H9 (cell line): ENCODE measurements around the gene ZSCAN5A. TPM values are rescaled to one million over a fixed set of nuclear protein-coding genes. Genes with fewer than 3 reads are reported as not detected.

Experiments used
- DNase-seq: peaks from one replicate; pipeline ENCODE4 v3.0.0-alpha.2; 2017
- H2AFZ ChIP-seq: one replicate; pipeline ENCODE4 v1.6.1; 2013; ENCODE audit warnings: mild to moderate bottlenecking, low read length, control low read depth, moderate library complexity
- H2AK5ac ChIP-seq: 2 replicates; pipeline ENCODE4 v1.6.1; 2013; ENCODE audit warnings: low read length, control low read depth, mixed read lengths; ENCODE audit not compliant: insufficient read length
- H2BK120ac ChIP-seq: one replicate; pipeline ENCODE4 v1.6.1; 2013; ENCODE audit warnings: low read depth, mild to moderate bottlenecking, low read length, control low read depth, inconsistent platforms; ENCODE audit not compliant: poor library complexity, severe bottlenecking
- H2BK12ac ChIP-seq: 2 replicates; pipeline ENCODE4 v1.6.1; 2013; ENCODE audit warnings: low read length, control low read depth, mixed read lengths, low read depth; ENCODE audit not compliant: insufficient read length
- H2BK15ac ChIP-seq: 2 replicates; pipeline ENCODE4 v1.6.1; 2013; ENCODE audit warnings: low read depth, low read length, control low read depth
- H2BK20ac ChIP-seq: one replicate; pipeline ENCODE4 v1.6.1; 2013; ENCODE audit warnings: low read depth, mild to moderate bottlenecking, low read length, control low read depth, inconsistent platforms; ENCODE audit not compliant: poor library complexity, severe bottlenecking
- H2BK5ac ChIP-seq: 2 replicates; pipeline ENCODE4 v1.6.1; 2013; ENCODE audit warnings: low read length, control low read depth, mixed read lengths; ENCODE audit not compliant: insufficient read length
- H3K14ac ChIP-seq: 2 replicates; pipeline ENCODE4 v1.6.1; 2013; ENCODE audit warnings: low read length, control low read depth; ENCODE audit not compliant: insufficient read depth
- H3K18ac ChIP-seq: 2 replicates; pipeline ENCODE4 v1.6.1; 2013; ENCODE audit warnings: low read depth, mild to moderate bottlenecking, mixed read lengths, low read length, control low read depth; ENCODE audit not compliant: insufficient read length
- H3K23ac ChIP-seq: 2 replicates; pipeline ENCODE4 v1.6.1; 2013; ENCODE audit warnings: low read length, control low read depth, mixed read lengths, low read depth; ENCODE audit not compliant: insufficient read length
- H3K23me2 ChIP-seq: 2 replicates; pipeline ENCODE4 v1.6.1; 2013; ENCODE audit warnings: low read depth, mild to moderate bottlenecking, mixed read lengths, low read length, control low read depth; ENCODE audit not compliant: insufficient read length, poor library complexity, severe bottlenecking
- H3K27ac ChIP-seq: 2 replicates; pipeline ENCODE4 v1.5.1; 2013; ENCODE audit warnings: low read length, control low read depth, mixed read lengths, low read depth; ENCODE audit not compliant: insufficient read length
- H3K27me3 ChIP-seq: 2 replicates; pipeline ENCODE4 v1.6.1; 2013; ENCODE audit warnings: low read length, control low read depth, inconsistent platforms; ENCODE audit not compliant: insufficient read depth
- H3K4ac ChIP-seq: 2 replicates; pipeline ENCODE4 v1.6.1; 2013; ENCODE audit warnings: low read depth, mild to moderate bottlenecking, control low read depth, inconsistent platforms, low read length, moderate library complexity
- H3K4me1 ChIP-seq: 2 replicates; pipeline ENCODE4 v1.6.1; 2013; ENCODE audit warnings: low read length, control low read depth, inconsistent platforms; ENCODE audit not compliant: insufficient read depth
- H3K4me2 ChIP-seq: 2 replicates; pipeline ENCODE4 v1.6.1; 2013; ENCODE audit warnings: low read length, control low read depth, mixed read lengths; ENCODE audit not compliant: insufficient read length, insufficient read depth
- H3K56ac ChIP-seq: 2 replicates; pipeline ENCODE4 v1.6.1; 2013; ENCODE audit warnings: low read depth, mild to moderate bottlenecking, mixed read lengths, low read length, control low read depth; ENCODE audit not compliant: insufficient read length
- H3K79me1 ChIP-seq: 2 replicates; pipeline ENCODE4 v1.6.1; 2013; ENCODE audit warnings: low read depth, mild to moderate bottlenecking, moderate library complexity, low read length, control low read depth, inconsistent platforms; ENCODE audit not compliant: insufficient read depth, poor library complexity, severe bottlenecking
- H3K79me2 ChIP-seq: 2 replicates; pipeline ENCODE4 v1.6.1; 2013; ENCODE audit warnings: low read length, control low read depth, inconsistent platforms; ENCODE audit not compliant: insufficient read depth
- H3K9ac ChIP-seq: 2 replicates; pipeline ENCODE4 v1.6.1; 2013; ENCODE audit warnings: low read length, control low read depth, mixed read lengths; ENCODE audit not compliant: insufficient read length; ENCODE audit errors: extremely low read depth
- H3K9me3 ChIP-seq: one replicate; pipeline ENCODE4 v1.6.1; 2013; ENCODE audit warnings: low read depth, low read length, inconsistent platforms; ENCODE audit not compliant: control insufficient read depth
- H3T11ph ChIP-seq: one replicate; pipeline ENCODE4 v1.6.1; 2013; ENCODE audit warnings: mild to moderate bottlenecking, low read length, control low read depth, inconsistent platforms
- H4K20me1 ChIP-seq: one replicate; pipeline ENCODE4 v1.6.1; 2013; ENCODE audit not compliant: control insufficient read depth, insufficient read length, insufficient read depth
- H4K5ac ChIP-seq: 2 replicates; pipeline ENCODE4 v1.6.1; 2013; ENCODE audit warnings: low read depth, mild to moderate bottlenecking, mixed read lengths, low read length, control low read depth; ENCODE audit not compliant: insufficient read length
- H4K8ac ChIP-seq: replicated peaks from 2 replicates; pipeline ENCODE4 v1.6.1; 2013; ENCODE audit warnings: low read length, control low read depth, mixed read lengths, low read depth; ENCODE audit not compliant: insufficient read length
- H4K91ac ChIP-seq: 2 replicates; pipeline ENCODE4 v1.6.1; 2013; ENCODE audit warnings: low read depth, mild to moderate bottlenecking, moderate library complexity, mixed read lengths, low read length, control low read depth; ENCODE audit not compliant: insufficient read length
- H3K27ac Mint-ChIP-seq, 3 experiments: 2 replicates in 2 of 3; 3 replicates in 1 of 3; pipeline ENCODE4 v1.8.0; 2020 to 2021; ENCODE audit warnings: mixed read lengths in 3 of 3, mild to moderate bottlenecking in 1 of 3, moderate library complexity in 1 of 3
- H3K27me3 Mint-ChIP-seq: 2 replicates; pipeline ENCODE4 v1.8.0; 2021; ENCODE audit warnings: low read depth, mild to moderate bottlenecking, moderate library complexity, mixed read lengths
- H3K36me3 Mint-ChIP-seq, 3 experiments: 2 replicates in 2 of 3; 3 replicates in 1 of 3; pipeline ENCODE4 v1.8.0; 2020 to 2021; ENCODE audit warnings: low read depth in 3 of 3, mixed read lengths in 3 of 3; ENCODE audit not compliant: insufficient read depth in 1 of 3
- H3K4me1 Mint-ChIP-seq, 2 experiments: 2 replicates each; pipeline ENCODE4 v1.8.0; 2020; ENCODE audit warnings: mixed read lengths in 2 of 2
- H3K4me3 Mint-ChIP-seq, 2 experiments: 2 replicates in 1 of 2; 3 replicates in 1 of 2; pipeline ENCODE4 v1.8.0; 2020 to 2021; ENCODE audit warnings: mild to moderate bottlenecking in 2 of 2, mixed read lengths in 2 of 2, moderate library complexity in 1 of 2
- H3K9me3 Mint-ChIP-seq, 2 experiments: 2 replicates in 1 of 2; 3 replicates in 1 of 2; pipeline ENCODE4 v1.8.0; 2020; ENCODE audit warnings: mild to moderate bottlenecking in 2 of 2, mixed read lengths in 2 of 2, moderate library complexity in 1 of 2
- CTCF ChIP-seq: fragments of 200-600 bp; sonication (generic); conservative IDR thresholded peaks from 3 replicates; pipeline ENCODE4 v1.8.0; 2021; ENCODE audit warnings: antibody characterized with exemption, mild to moderate bottlenecking
- WGBS: extraction: QIAGEN DNeasy Blood & Tissue Kit; methylation state at CpG from one replicate; pipeline ENCODE4 v1.1.7; 2013; ENCODE audit warnings: missing lambda C conversion rate, low lambda C conversion rate, mixed read lengths; ENCODE audit not compliant: insufficient read length; ENCODE audit errors: extremely low coverage; 5-methylcytosine and 5-hydroxymethylcytosine counted together
- total RNA-seq: library from RNA; stranded (reverse); gene quantifications from 2 replicates; pipeline ENCODE4 v1.2.1, GENCODE V29; 2021

ZSCAN5A gene
- total RNA-seq, 1 experiment from 2014 or later, result 12.5 TPM

- Mint-ChIP-seq H3K27me3 (peaks cover 12% of the 10 kb centered on the region), H3K9me3 (peaks cover 0 to 54% of the 10 kb centered on the region in 2 experiments; a peak in 2 of 5 replicates), H3K4me1 (no peaks in the 10 kb centered on the region), H3K27ac (no peak overlapping the region), H3K4me3 (no peak overlapping the region), H3K36me3 (no peaks in the 10 kb centered on the region)
- Histone ChIP-seq H3K23ac (no peak overlapping the region), H3T11ph (no peak overlapping the region), H3K79me1 (no peaks in the 10 kb centered on the region), H3K9me3 (no peaks in the 10 kb centered on the region), H3K18ac (no peak overlapping the region), H3K27me3 (no peaks in the 10 kb centered on the region), H2BK20ac (no peak overlapping the region), H3K4me2 (no peak overlapping the region), H3K79me2 (no peaks in the 10 kb centered on the region), H2BK120ac (no peak overlapping the region), H2AK5ac (no peak overlapping the region), H3K56ac (no peak overlapping the region), H3K14ac (no peak overlapping the region), H2BK5ac (no peak overlapping the region), H4K20me1 (no peaks in the 10 kb centered on the region), H2BK12ac (no peak overlapping the region), H4K91ac (no peak overlapping the region), H3K23me2 (no peaks in the 10 kb centered on the region), H4K8ac (no peak overlapping the region), H3K27ac (no peak overlapping the region), H3K4me1 (no peaks in the 10 kb centered on the region), H2BK15ac (no peak overlapping the region), H3K9ac (no peak overlapping the region), H2AFZ (no peak overlapping the region), H3K4ac (no peak overlapping the region), H4K5ac (no peak overlapping the region)
- WGBS, result no CpG with 5 or more reads among the region's 17 CpGs
- TF ChIP-seq CTCF, result peak; percentile 26; the same call in 1 of the 3 replicates
- DNase-seq, result no peak
Observed at GRCh38 chr19:56189785-56190184, 124.9 kb downstream of the ZSCAN5A start.
